ENCODE results near the gene TAF1C. TPM values are rescaled to one million over a fixed set of nuclear protein-coding genes. Genes with fewer than 3 reads are reported as not detected.

Gene TAF1C
- total RNA-seq, 1 donor from 2014 or later, result 83.7 TPM

- Mint-ChIP-seq H3K4me3 (no peak overlapping the region), H3K4me1 (ENCODE audit: unreplicated experiment) (peaks cover 5% of the 10 kb centered on the region), H3K27ac (no peak overlapping the region), H3K36me3 (no peaks in the 10 kb centered on the region), H3K9me3 (no peaks in the 10 kb centered on the region), H3K27me3 (no peaks in the 10 kb centered on the region)
- no peak for TF ChIP-seq CTCF (conservative IDR thresholded peaks at IDR 0.05)
- no peak for DNase-seq (ENCODE audit: extremely low spot score, unreplicated experiment)
These were observed 12.2 kb upstream of the TAF1C start for GRCh38 chr16:84199097-84199496.

- Mint-ChIP-seq H3K27ac (peak overlapping the region; percentile 59), H3K4me3 (no peak overlapping the region)
These were observed 11.5 kb upstream of the TAF1C start for GRCh38 chr16:84198401-84198800.

GRCh38 chr16:84197466-84198128, 10.7 kb upstream of the TAF1C start:
- DNase-seq (ENCODE audit: extremely low spot score, unreplicated experiment), result no peak
- H3K27me3 Mint-ChIP-seq, result no peaks in the 10 kb centered on the region
- no peak overlapping the region for H3K4me3 Mint-ChIP-seq
- no peaks in the 10 kb centered on the region for H3K36me3 Mint-ChIP-seq
- TF ChIP-seq CTCF (conservative IDR thresholded peaks at IDR 0.05), result no peak
- H3K9me3 Mint-ChIP-seq, result no peaks in the 10 kb centered on the region
- H3K4me1 Mint-ChIP-seq (ENCODE audit: unreplicated experiment), result peaks cover 14% of the 10 kb centered on the region
- no peak overlapping the region for H3K27ac Mint-ChIP-seq

More at GRCh38 chr16:84198401-84198800, 11.5 kb upstream of the TAF1C start:
- Mint-ChIP-seq H3K9me3 (no peaks in the 10 kb centered on the region), H3K4me1 (ENCODE audit: unreplicated experiment) (peaks cover 11% of the 10 kb centered on the region), H3K27me3 (no peaks in the 10 kb centered on the region), H3K36me3 (no peaks in the 10 kb centered on the region)
- DNase-seq (ENCODE audit: extremely low spot score, unreplicated experiment), result no peak
- no peak for TF ChIP-seq CTCF (conservative IDR thresholded peaks at IDR 0.05)

GRCh38 chr16:84196727-84197394, 10.0 kb upstream of the TAF1C start:
- no peak for TF ChIP-seq CTCF (conservative IDR thresholded peaks at IDR 0.05)
- Mint-ChIP-seq H3K4me1 (ENCODE audit: unreplicated experiment) (peaks cover 14% of the 10 kb centered on the region), H3K36me3 (no peaks in the 10 kb centered on the region), H3K9me3 (no peaks in the 10 kb centered on the region), H3K27ac (peak overlapping the region; percentile 82), H3K27me3 (no peaks in the 10 kb centered on the region), H3K4me3 (peak overlapping the region; percentile 70)
- DNase-seq (ENCODE audit: extremely low spot score, unreplicated experiment), result no peak

GRCh38 chr16:84196101-84196500, 9.2 kb upstream of the TAF1C start:
- peaks cover 14% of the 10 kb centered on the region for H3K4me1 Mint-ChIP-seq (ENCODE audit: unreplicated experiment)
- H3K27me3 Mint-ChIP-seq, result no peaks in the 10 kb centered on the region

More at GRCh38 chr16:84196101-84196500, 9.2 kb upstream of the TAF1C start:
- Mint-ChIP-seq H3K4me3 (no peak overlapping the region), H3K36me3 (no peaks in the 10 kb centered on the region), H3K27ac (no peak overlapping the region), H3K9me3 (no peaks in the 10 kb centered on the region)
- no peak for TF ChIP-seq CTCF (conservative IDR thresholded peaks at IDR 0.05)
- DNase-seq (ENCODE audit: extremely low spot score, unreplicated experiment), result no peak
